Mesenchymal stem cell (in vitro differentiated cells and primary cell): ENCODE measurements around the gene DNAJC30.

Source experiments
- DNase-seq: peaks from one replicate; pipeline ENCODE4 v3.0.0-alpha.2; 2013
- H2AFZ ChIP-seq: one replicate; pipeline ENCODE4 v1.6.1; 2013; ENCODE audit warnings: low read depth, mild to moderate bottlenecking, control low read depth, inconsistent platforms, low read length, moderate library complexity
- H2AK5ac ChIP-seq: 2 replicates; pipeline ENCODE4 v1.6.1; 2013; ENCODE audit warnings: low read length, moderate library complexity, mild to moderate bottlenecking, inconsistent platforms; ENCODE audit not compliant: severe bottlenecking
- H2BK120ac ChIP-seq: one replicate; pipeline ENCODE4 v1.6.1; 2013; ENCODE audit warnings: low read depth, mild to moderate bottlenecking, inconsistent platforms, low read length, moderate library complexity
- H2BK12ac ChIP-seq, 2 experiments: one replicate each; pipeline ENCODE4 v1.6.1; 2013; ENCODE audit warnings: inconsistent platforms in 2 of 2, low read length in 2 of 2, mild to moderate bottlenecking in 2 of 2, moderate library complexity in 2 of 2, control low read depth in 1 of 2
- H2BK15ac ChIP-seq: one replicate; pipeline ENCODE4 v1.6.1; 2013; ENCODE audit warnings: mild to moderate bottlenecking, low read depth, inconsistent platforms; ENCODE audit not compliant: poor library complexity, severe bottlenecking
- H2BK5ac ChIP-seq: 2 replicates; pipeline ENCODE4 v1.6.1; 2013; ENCODE audit warnings: low read depth, mild to moderate bottlenecking, low read length, control low read depth, inconsistent platforms; ENCODE audit not compliant: poor library complexity, severe bottlenecking
- H3K14ac ChIP-seq, 2 experiments: one replicate each; pipeline ENCODE4 v1.6.1; 2013; ENCODE audit warnings: inconsistent platforms in 2 of 2, low read length in 2 of 2, control low read depth in 1 of 2, mild to moderate bottlenecking in 1 of 2, moderate library complexity in 1 of 2
- H3K18ac ChIP-seq, 2 experiments: one replicate each; pipeline ENCODE4 v1.6.1; 2013; ENCODE audit warnings: inconsistent platforms in 2 of 2, low read length in 2 of 2, control low read depth in 1 of 2, low read depth in 1 of 2, mild to moderate bottlenecking in 1 of 2
- H3K23ac ChIP-seq, 2 experiments: one replicate each; pipeline ENCODE4 v1.6.1; 2013; ENCODE audit warnings: inconsistent platforms in 2 of 2, low read length in 2 of 2, mild to moderate bottlenecking in 2 of 2, moderate library complexity in 2 of 2, control low read depth in 1 of 2
- H3K27ac ChIP-seq: 2 replicates; pipeline ENCODE4 v1.5.1; 2013; ENCODE audit warnings: mild to moderate bottlenecking, moderate library complexity, low read length, control low read depth, inconsistent platforms; ENCODE audit not compliant: poor library complexity, severe bottlenecking
- H3K27me3 ChIP-seq, 2 experiments: 2 replicates each; pipeline versions ENCODE4 v1.6.1 to v1.7.0; 2013; ENCODE audit warnings: low read length in 2 of 2, mild to moderate bottlenecking in 2 of 2, moderate library complexity in 2 of 2, control low read depth in 1 of 2, inconsistent platforms in 1 of 2; ENCODE audit not compliant: control insufficient read depth in 1 of 2, insufficient read depth in 1 of 2
- H3K36me3 ChIP-seq, 2 experiments: 2 replicates each; pipeline versions ENCODE4 v1.6.1 to v1.7.0; 2013; ENCODE audit warnings: low read length in 2 of 2, control low read depth in 1 of 2, inconsistent platforms in 1 of 2, low read depth in 1 of 2, mild to moderate bottlenecking in 1 of 2; ENCODE audit not compliant: insufficient read depth in 2 of 2, control insufficient read depth in 1 of 2
- H3K4ac ChIP-seq, 2 experiments: one replicate each; pipeline ENCODE4 v1.6.1; 2013; ENCODE audit warnings: inconsistent platforms in 2 of 2, low read length in 2 of 2, mild to moderate bottlenecking in 2 of 2, moderate library complexity in 2 of 2, control low read depth in 1 of 2, low read depth in 1 of 2
- H3K4me1 ChIP-seq: 2 replicates; pipeline ENCODE4 v1.6.1; 2013; ENCODE audit warnings: low read depth, low read length, control low read depth; ENCODE audit not compliant: control insufficient read depth, insufficient read depth
- H3K4me2 ChIP-seq: 2 replicates; pipeline ENCODE4 v1.6.1; 2013; ENCODE audit warnings: low read length, mild to moderate bottlenecking, inconsistent platforms; ENCODE audit not compliant: poor library complexity, severe bottlenecking
- H3K4me3 ChIP-seq, 2 experiments: 2 replicates each; pipeline versions ENCODE4 v1.5.1 to v1.7.0; 2013; ENCODE audit warnings: low read length in 2 of 2, mild to moderate bottlenecking in 2 of 2, control low read depth in 1 of 2, low read depth in 1 of 2; ENCODE audit not compliant: insufficient read depth in 1 of 2
- H3K79me1 ChIP-seq: replicated peaks from 2 replicates; pipeline ENCODE4 v1.6.1; 2013; ENCODE audit warnings: mild to moderate bottlenecking, control low read depth, low read length, inconsistent platforms; ENCODE audit not compliant: poor library complexity, severe bottlenecking
- H3K9ac ChIP-seq: 2 replicates; pipeline ENCODE4 v1.7.0; 2013; ENCODE audit warnings: mild to moderate bottlenecking, low read length, moderate library complexity
- H3K9me3 ChIP-seq: 2 replicates; pipeline ENCODE4 v1.7.0; 2013; ENCODE audit warnings: mild to moderate bottlenecking, low read length; ENCODE audit not compliant: control insufficient read depth
- H4K8ac ChIP-seq: one replicate; pipeline ENCODE4 v1.6.1; 2013; ENCODE audit warnings: inconsistent platforms, mild to moderate bottlenecking, low read length, moderate library complexity
- H4K91ac ChIP-seq: one replicate; pipeline ENCODE4 v1.6.1; 2013; ENCODE audit warnings: mild to moderate bottlenecking, low read length, inconsistent platforms
- WGBS: methylation state at CpG from one replicate; pipeline ENCODE4 v1.1.7; 2013; ENCODE audit warnings: mixed read lengths; 5-methylcytosine and 5-hydroxymethylcytosine counted together

DNAJC30 gene

DNA sequence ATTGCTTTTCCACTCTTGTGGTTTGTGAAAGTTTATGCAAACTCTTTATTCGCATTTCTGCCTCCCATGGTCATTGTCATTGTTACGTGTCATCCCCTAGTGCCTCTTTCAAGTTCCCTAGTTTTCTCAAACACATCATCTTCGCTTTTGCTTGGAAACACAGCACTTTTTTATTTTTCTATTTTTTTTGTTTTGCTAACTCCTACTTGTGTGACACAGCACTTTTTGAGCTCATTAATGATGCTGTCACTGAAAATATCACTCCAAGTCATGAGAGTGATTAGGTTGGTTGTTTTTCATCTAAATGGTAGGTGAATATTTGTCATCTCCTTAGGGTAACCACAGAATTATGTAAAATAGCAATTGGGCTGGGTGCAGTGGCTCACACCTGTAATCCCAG is 44.7 kb upstream of the DNAJC30 start:
- H3K4me2 ChIP-seq: no peak overlapping the region
- no peak overlapping the region for H4K8ac ChIP-seq
- H2AK5ac ChIP-seq: no peak overlapping the region
- no peak overlapping the region for H2BK12ac ChIP-seq
- no peaks in the 10 kb centered on the region for H3K4me1 ChIP-seq
- no peak for DNase-seq
- no peak overlapping the region for H4K91ac ChIP-seq
- H3K27me3 ChIP-seq: peaks cover 3 to 11% of the 10 kb centered on the region in 2 experiments
- no peak overlapping the region for H3K4ac ChIP-seq
- WGBS: 94% methylated on average over 3 of the region's 3 CpGs
- no peaks in the 10 kb centered on the region for H3K79me1 ChIP-seq
- no peak overlapping the region for H3K4me3 ChIP-seq
- H2BK15ac ChIP-seq: no peak overlapping the region
- no peak overlapping the region for H3K18ac ChIP-seq
- no peaks in the 10 kb centered on the region for H3K9me3 ChIP-seq
- H3K14ac ChIP-seq: no peak overlapping the region
- H2BK5ac ChIP-seq: no peak overlapping the region
- H3K23ac ChIP-seq: no peak overlapping the region
- H2BK120ac ChIP-seq: no peak overlapping the region
- H3K36me3 ChIP-seq: no peaks in the 10 kb centered on the region
- no peak overlapping the region for H3K9ac ChIP-seq
- no peak overlapping the region for H2AFZ ChIP-seq
- H3K27ac ChIP-seq: no peak overlapping the region

- Histone ChIP-seq H3K14ac (peak overlapping the region in 1 of 2 experiments; percentile 68), H3K9ac (no peak overlapping the region), H3K4me2 (no peak overlapping the region), H2BK120ac (no peak overlapping the region), H3K36me3 (no peaks in the 10 kb centered on the region), H2BK15ac (no peak overlapping the region), H2BK12ac (no peak overlapping the region), H3K4ac (no peak overlapping the region), H3K27ac (no peak overlapping the region), H3K27me3 (peaks cover 3 to 11% of the 10 kb centered on the region in 2 experiments), H2AK5ac (no peak overlapping the region), H4K91ac (no peak overlapping the region), H3K23ac (peak overlapping the region in 1 of 2 experiments; percentile 47), H2AFZ (no peak overlapping the region), H3K18ac (no peak overlapping the region), H3K79me1 (no peaks in the 10 kb centered on the region), H3K4me3 (no peak overlapping the region), H2BK5ac (no peak overlapping the region), H4K8ac (no peak overlapping the region), H3K4me1 (peaks cover 3% of the 10 kb centered on the region), H3K9me3 (no peaks in the 10 kb centered on the region)
- 90% methylated on average over 1 of the region's 1 CpG for WGBS
- no peak for DNase-seq
These were observed 42.8 kb upstream of the DNAJC30 start for GRCh38 chr7:73726083-73726466.

DNA sequence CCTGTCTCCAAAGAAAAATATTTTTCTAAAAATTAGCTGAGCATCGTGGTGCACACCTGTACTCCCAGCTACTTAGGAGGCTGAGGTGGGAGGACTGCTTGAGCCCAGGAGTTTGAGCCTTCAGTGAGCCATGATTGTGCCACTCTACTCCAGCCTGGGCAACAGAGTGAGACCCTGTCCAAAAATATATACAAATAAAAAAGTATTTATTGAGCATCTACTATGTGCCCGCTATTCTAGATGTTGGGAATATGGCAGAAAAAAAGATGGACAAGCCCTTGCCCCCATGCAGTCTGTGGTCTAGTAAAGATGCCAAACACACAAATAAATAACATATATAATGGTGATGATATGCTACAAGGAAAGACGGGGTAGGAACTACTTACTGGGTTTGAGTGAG is 40.6 kb upstream of the DNAJC30 start:
- Histone ChIP-seq H2BK15ac (no peak overlapping the region), H3K4ac (no peak overlapping the region), H2AK5ac (no peak overlapping the region), H3K79me1 (no peaks in the 10 kb centered on the region), H3K9ac (no peak overlapping the region), H3K27me3 (peaks cover 3 to 10% of the 10 kb centered on the region in 2 experiments), H3K4me3 (no peak overlapping the region), H2BK12ac (no peak overlapping the region), H2BK5ac (no peak overlapping the region), H3K4me1 (peaks cover 8% of the 10 kb centered on the region), H3K4me2 (no peak overlapping the region), H3K9me3 (no peaks in the 10 kb centered on the region), H2AFZ (no peak overlapping the region), H4K91ac (no peak overlapping the region), H2BK120ac (no peak overlapping the region), H3K14ac (no peak overlapping the region), H3K18ac (no peak overlapping the region), H4K8ac (no peak overlapping the region), H3K23ac (no peak overlapping the region), H3K27ac (no peak overlapping the region), H3K36me3 (no peaks in the 10 kb centered on the region)
- DNase-seq: no peak
- 88% methylated on average over 2 of the region's 3 CpGs for WGBS

DNA sequence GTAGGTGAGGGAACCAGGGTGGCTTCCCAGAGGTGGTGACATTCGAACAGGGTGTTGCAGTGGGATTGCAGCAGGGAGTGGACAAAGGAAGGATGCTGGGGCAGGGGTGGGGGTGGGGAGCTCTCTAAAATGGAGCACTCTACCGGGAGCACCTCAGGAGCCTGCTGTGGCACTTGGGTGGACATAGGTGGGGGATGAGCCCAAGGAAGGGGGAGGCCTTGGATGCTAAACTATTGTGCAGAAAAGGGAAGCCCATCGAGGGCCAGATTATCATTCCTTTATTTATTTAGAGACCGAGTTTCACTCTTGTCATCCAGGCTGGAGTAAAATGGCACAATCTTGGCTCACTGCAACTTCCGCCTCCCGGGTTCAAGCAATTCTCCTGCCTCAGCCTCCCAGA is 39.5 kb upstream of the DNAJC30 start:
- H3K4me1 ChIP-seq: peaks cover 15% of the 10 kb centered on the region
- no peak overlapping the region for H2BK5ac ChIP-seq
- H2AK5ac ChIP-seq: no peak overlapping the region
- DNase-seq: no peak
- H3K18ac ChIP-seq: no peak overlapping the region
- H3K9ac ChIP-seq: no peak overlapping the region
- H3K23ac ChIP-seq: no peak overlapping the region
- H3K4me2 ChIP-seq: no peak overlapping the region
- H2BK15ac ChIP-seq: no peak overlapping the region
- no peaks in the 10 kb centered on the region for H3K36me3 ChIP-seq
- no peak overlapping the region for H2AFZ ChIP-seq
- H2BK12ac ChIP-seq: no peak overlapping the region
- no peaks in the 10 kb centered on the region for H3K79me1 ChIP-seq
- H4K8ac ChIP-seq: no peak overlapping the region
- H4K91ac ChIP-seq: no peak overlapping the region
- no peak overlapping the region for H3K4ac ChIP-seq
- H3K14ac ChIP-seq: no peak overlapping the region
- H3K27me3 ChIP-seq: peaks cover 3 to 7% of the 10 kb centered on the region in 2 experiments
- H3K9me3 ChIP-seq: no peaks in the 10 kb centered on the region
- 75% methylated on average over 6 of the region's 6 CpGs for WGBS
- H3K27ac ChIP-seq: no peak overlapping the region
- no peak overlapping the region for H3K4me3 ChIP-seq
- H2BK120ac ChIP-seq: no peak overlapping the region
